HepG2 (cell line): Measurements from ENCODE around the gene EBP. TPM values are rescaled to one million over a fixed set of nuclear protein-coding genes. Genes with fewer than 3 reads are reported as not detected.

ENCODE experiments used
- AGO2 ChIP-seq: fragments of 200-400 bp; formaldehyde crosslinking; optimal IDR thresholded peaks from 2 replicates; pipeline ENCODE3; 2017; ENCODE audit warnings: mild to moderate bottlenecking, low read depth, low read length, moderate library complexity
- CREM ChIP-seq, 2 experiments: sonication (generic) in 1 of 2; formaldehyde crosslinking in 1 of 2; IDR thresholded peaks; 2 replicates each; pipeline versions ENCODE4 v1.4.0 to v1.6.1; 2016 to 2020; ENCODE audit warnings: antibody characterized with exemption in 1 of 2, mild to moderate bottlenecking in 1 of 2, missing genetic modification reagents in 1 of 2
- NFATC3 ChIP-seq: sonication (generic); formaldehyde crosslinking; IDR thresholded peaks from 2 replicates; pipeline ENCODE4 v1.5.1; 2020; ENCODE audit warnings: mild to moderate bottlenecking, missing genetic modification reagents
- NFYC ChIP-seq: IDR thresholded peaks from 2 replicates; pipeline ENCODE4 v1.6.1; 2016; ENCODE audit warnings: missing genetic modification reagents, missing compliant biosample characterization
- REL ChIP-seq: sonication (generic); formaldehyde crosslinking; conservative IDR thresholded peaks from 2 replicates; pipeline ENCODE4 v1.8.0; 2022; ENCODE audit warnings: mild to moderate bottlenecking, missing genetic modification reagents, moderate library complexity
- SPEN ChIP-seq: sonication (generic); formaldehyde crosslinking; IDR thresholded peaks from 2 replicates; pipeline ENCODE4 v1.5.1; 2020; ENCODE audit warnings: low read depth, mild to moderate bottlenecking, missing genetic modification reagents
- TBX2 ChIP-seq: sonication (generic); formaldehyde crosslinking; IDR thresholded peaks from 2 replicates; pipeline ENCODE4 v1.5.0; 2020; ENCODE audit warnings: missing genetic modification reagents, mild to moderate bottlenecking, borderline replicate concordance
- THAP11 ChIP-seq: IDR thresholded peaks from 2 replicates; pipeline ENCODE4 v1.6.1; 2016; ENCODE audit warnings: missing biosample characterization, missing genetic modification reagents
- ZBTB38 ChIP-seq: sonication (generic); formaldehyde crosslinking; IDR thresholded peaks from 2 replicates; pipeline ENCODE4 v1.5.1; 2020; ENCODE audit warnings: mild to moderate bottlenecking, missing genetic modification reagents
- ZFAT ChIP-seq: sonication (generic); formaldehyde crosslinking; conservative IDR thresholded peaks from 2 replicates; pipeline ENCODE4 v1.8.1; 2023; ENCODE audit warnings: missing genetic modification reagents, inconsistent platforms
- ZKSCAN1 ChIP-seq: fragments of 150-350 bp; IDR thresholded peaks from 2 replicates; pipeline ENCODE4 v1.6.1; 2014; ENCODE audit warnings: low read length
- ZKSCAN5 ChIP-seq: sonication (generic); formaldehyde crosslinking; IDR thresholded peaks from 2 replicates; pipeline ENCODE4 v1.5.1; 2020; ENCODE audit warnings: mild to moderate bottlenecking, missing genetic modification reagents
- ZNF670 ChIP-seq: sonication (generic); formaldehyde crosslinking; IDR thresholded peaks from 2 replicates; pipeline ENCODE4 v1.8.0; 2022; ENCODE audit warnings: mild to moderate bottlenecking, missing genetic modification reagents, borderline replicate concordance
- ZSCAN30 ChIP-seq: sonication (generic); formaldehyde crosslinking; IDR thresholded peaks from 2 replicates; pipeline ENCODE4 v1.5.0; 2020; ENCODE audit warnings: mild to moderate bottlenecking, missing genetic modification reagents
- polyA plus RNA-seq, 8 experiments: library from polyadenylated mRNA; depleted of rRNA in 3 of 8; stranded (reverse) in 7 of 8; unstranded in 1 of 8; fragments of >200 nt; fragmentation: Illumina TruSeq in 4 of 8; extraction: Trizol in 4 of 8; gene quantifications; 2 replicates each; pipeline versions ENCODE4 v1.2.1 to v1.2.3, GENCODE V29; 2011 to 2016; ENCODE audit warnings: low read depth in 4 of 8, missing spikeins in 1 of 8, mixed read lengths in 1 of 8; ENCODE audit not compliant: insufficient read depth in 1 of 8
- total RNA-seq, 5 experiments: library from RNA; depleted of rRNA; stranded (reverse); fragments of >200 nt; fragmentation: Illumina TruSeq; extraction: Trizol; gene quantifications; 2 replicates each; pipeline ENCODE4 v1.2.3, GENCODE V29; 2016; ENCODE audit warnings: low read depth in 1 of 5
- TF ChIP-seq, protein P1 (sequence below): IDR thresholded peaks from 2 replicates; pipeline ENCODE4 v1.6.1; 2016; ENCODE audit warnings: mild to moderate bottlenecking, missing biosample characterization, missing genetic modification reagents
- TF ChIP-seq, protein P2 (sequence below): sonication (generic); formaldehyde crosslinking; IDR thresholded peaks from 2 replicates; pipeline ENCODE4 v1.8.0; 2022; ENCODE audit warnings: mild to moderate bottlenecking, missing genetic modification reagents; ENCODE audit not compliant: insufficient replicate concordance
- TF ChIP-seq, protein P3 (sequence below): sonication (generic); formaldehyde crosslinking; IDR thresholded peaks from 2 replicates; pipeline ENCODE4 v1.4.0; 2020; ENCODE audit warnings: mild to moderate bottlenecking, missing genetic modification reagents
- TF ChIP-seq, protein P4 (sequence below): sonication (generic); formaldehyde crosslinking; conservative IDR thresholded peaks from 2 replicates; pipeline ENCODE4 v1.4.0; 2020; ENCODE audit warnings: missing genetic modification reagents
- TF ChIP-seq, protein P5 (sequence below): sonication (generic); formaldehyde crosslinking; IDR thresholded peaks from 2 replicates; pipeline ENCODE4 v1.5.1; 2020; ENCODE audit warnings: missing genetic modification reagents, mild to moderate bottlenecking, borderline replicate concordance
- TF ChIP-seq, protein P6 (sequence below): sonication (generic); formaldehyde crosslinking; IDR thresholded peaks from 2 replicates; pipeline ENCODE4 v1.4.0; 2020; ENCODE audit warnings: mild to moderate bottlenecking, missing genetic modification reagents
- TF ChIP-seq, protein P7 (sequence below): sonication (generic); formaldehyde crosslinking; IDR thresholded peaks from 2 replicates; pipeline ENCODE4 v1.5.0; 2020; ENCODE audit warnings: mild to moderate bottlenecking, missing genetic modification reagents

Gene EBP
- total and polyA plus RNA-seq, 2 of the 13 experiments (the other 11 are each of a cell fraction or from before 2014, with no cell fraction given): 106 to 260 TPM

DNA sequence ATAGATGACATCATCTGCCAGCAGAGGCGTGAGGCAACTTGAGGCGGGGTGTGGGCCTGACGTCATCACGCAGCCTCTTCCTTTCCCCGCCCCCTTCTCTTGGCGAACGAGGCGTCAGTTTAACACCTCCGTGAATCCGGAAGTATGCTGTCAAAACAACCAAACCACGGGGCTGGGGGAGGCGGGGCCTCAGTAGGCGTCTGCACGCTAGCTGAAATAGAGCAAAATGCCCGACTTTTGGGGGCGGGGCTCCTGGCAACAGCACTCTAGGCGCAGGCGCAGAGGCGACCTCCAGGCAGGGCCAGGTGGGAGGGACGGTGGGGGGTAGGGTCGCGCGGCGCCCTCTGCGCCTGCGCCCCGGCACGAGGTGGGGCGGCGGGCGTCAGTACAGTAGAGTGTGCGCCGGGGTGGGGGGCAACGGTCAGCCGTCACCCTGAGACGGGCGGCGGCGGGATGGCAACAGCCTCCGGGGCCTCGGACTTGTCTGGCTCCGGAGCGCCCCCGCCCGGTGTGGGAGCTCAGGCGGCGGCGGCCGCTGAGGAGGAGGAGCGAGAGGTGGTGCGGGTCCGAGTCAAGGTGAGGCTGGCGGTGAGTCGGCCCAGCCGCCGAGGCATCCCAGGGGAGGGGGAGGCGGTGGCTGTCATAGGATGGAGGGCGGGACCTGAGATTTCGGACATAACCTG is 17.9 kb downstream of the EBP start, which contains the start of gene TBC1D25 (continued):
- TF ChIP-seq TBX2 (CRISPR knock-in tag): peak; percentile 98
- TF ChIP-seq ZBTB38 (CRISPR knock-in tag): no peak
- 0 out of 2 replicates have a peak, but pooled peaks have one; percentile 31 for TF ChIP-seq SPEN (CRISPR knock-in tag)
- peak; percentile 82 for TF ChIP-seq CREM (IDR thresholded peaks at IDR 0.05)
- no peak for TF ChIP-seq CREM (CRISPR knock-in tag; IDR thresholded peaks at IDR 0.05)
- TF ChIP-seq ZNF670 (CRISPR knock-in tag): no peak
- TF ChIP-seq, protein P1, sequence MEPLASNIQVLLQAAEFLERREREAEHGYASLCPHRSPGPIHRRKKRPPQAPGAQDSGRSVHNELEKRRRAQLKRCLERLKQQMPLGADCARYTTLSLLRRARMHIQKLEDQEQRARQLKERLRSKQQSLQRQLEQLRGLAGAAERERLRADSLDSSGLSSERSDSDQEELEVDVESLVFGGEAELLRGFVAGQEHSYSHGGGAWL (CRISPR knock-in tag): no peak
- TF ChIP-seq, protein P2, sequence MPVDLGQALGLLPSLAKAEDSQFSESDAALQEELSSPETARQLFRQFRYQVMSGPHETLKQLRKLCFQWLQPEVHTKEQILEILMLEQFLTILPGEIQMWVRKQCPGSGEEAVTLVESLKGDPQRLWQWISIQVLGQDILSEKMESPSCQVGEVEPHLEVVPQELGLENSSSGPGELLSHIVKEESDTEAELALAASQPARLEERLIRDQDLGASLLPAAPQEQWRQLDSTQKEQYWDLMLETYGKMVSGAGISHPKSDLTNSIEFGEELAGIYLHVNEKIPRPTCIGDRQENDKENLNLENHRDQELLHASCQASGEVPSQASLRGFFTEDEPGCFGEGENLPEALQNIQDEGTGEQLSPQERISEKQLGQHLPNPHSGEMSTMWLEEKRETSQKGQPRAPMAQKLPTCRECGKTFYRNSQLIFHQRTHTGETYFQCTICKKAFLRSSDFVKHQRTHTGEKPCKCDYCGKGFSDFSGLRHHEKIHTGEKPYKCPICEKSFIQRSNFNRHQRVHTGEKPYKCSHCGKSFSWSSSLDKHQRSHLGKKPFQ (CRISPR knock-in tag): no peak
- no peak for TF ChIP-seq REL (CRISPR knock-in tag)
- TF ChIP-seq, protein P3, sequence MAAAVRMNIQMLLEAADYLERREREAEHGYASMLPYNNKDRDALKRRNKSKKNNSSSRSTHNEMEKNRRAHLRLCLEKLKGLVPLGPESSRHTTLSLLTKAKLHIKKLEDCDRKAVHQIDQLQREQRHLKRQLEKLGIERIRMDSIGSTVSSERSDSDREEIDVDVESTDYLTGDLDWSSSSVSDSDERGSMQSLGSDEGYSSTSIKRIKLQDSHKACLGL (CRISPR knock-in tag): no peak
- TF ChIP-seq, protein P4, sequence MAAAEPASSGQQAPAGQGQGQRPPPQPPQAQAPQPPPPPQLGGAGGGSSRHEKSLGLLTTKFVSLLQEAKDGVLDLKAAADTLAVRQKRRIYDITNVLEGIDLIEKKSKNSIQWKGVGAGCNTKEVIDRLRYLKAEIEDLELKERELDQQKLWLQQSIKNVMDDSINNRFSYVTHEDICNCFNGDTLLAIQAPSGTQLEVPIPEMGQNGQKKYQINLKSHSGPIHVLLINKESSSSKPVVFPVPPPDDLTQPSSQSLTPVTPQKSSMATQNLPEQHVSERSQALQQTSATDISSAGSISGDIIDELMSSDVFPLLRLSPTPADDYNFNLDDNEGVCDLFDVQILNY (CRISPR knock-in tag): no peak
- no peak for TF ChIP-seq ZFAT (CRISPR knock-in tag)
- no peak for TF ChIP-seq NFYC (CRISPR knock-in tag)
- no peak for TF ChIP-seq ZSCAN30
- TF ChIP-seq NFATC3: no peak
- no peak for TF ChIP-seq ZKSCAN5 (CRISPR knock-in tag)
- TF ChIP-seq, protein P5, sequence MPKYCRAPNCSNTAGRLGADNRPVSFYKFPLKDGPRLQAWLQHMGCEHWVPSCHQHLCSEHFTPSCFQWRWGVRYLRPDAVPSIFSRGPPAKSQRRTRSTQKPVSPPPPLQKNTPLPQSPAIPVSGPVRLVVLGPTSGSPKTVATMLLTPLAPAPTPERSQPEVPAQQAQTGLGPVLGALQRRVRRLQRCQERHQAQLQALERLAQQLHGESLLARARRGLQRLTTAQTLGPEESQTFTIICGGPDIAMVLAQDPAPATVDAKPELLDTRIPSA (CRISPR knock-in tag): peak; percentile 27; the same call in 1 of the 2 replicates
- TF ChIP-seq, protein P6, sequence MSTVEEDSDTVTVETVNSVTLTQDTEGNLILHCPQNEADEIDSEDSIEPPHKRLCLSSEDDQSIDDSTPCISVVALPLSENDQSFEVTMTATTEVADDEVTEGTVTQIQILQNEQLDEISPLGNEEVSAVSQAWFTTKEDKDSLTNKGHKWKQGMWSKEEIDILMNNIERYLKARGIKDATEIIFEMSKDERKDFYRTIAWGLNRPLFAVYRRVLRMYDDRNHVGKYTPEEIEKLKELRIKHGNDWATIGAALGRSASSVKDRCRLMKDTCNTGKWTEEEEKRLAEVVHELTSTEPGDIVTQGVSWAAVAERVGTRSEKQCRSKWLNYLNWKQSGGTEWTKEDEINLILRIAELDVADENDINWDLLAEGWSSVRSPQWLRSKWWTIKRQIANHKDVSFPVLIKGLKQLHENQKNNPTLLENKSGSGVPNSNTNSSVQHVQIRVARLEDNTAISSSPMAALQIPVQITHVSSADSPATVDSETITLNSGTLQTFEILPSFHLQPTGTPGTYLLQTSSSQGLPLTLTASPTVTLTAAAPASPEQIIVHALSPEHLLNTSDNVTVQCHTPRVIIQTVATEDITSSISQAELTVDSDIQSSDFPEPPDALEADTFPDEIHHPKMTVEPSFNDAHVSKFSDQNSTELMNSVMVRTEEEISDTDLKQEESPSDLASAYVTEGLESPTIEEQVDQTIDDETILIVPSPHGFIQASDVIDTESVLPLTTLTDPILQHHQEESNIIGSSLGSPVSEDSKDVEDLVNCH: no peak
- TF ChIP-seq, protein P7, sequence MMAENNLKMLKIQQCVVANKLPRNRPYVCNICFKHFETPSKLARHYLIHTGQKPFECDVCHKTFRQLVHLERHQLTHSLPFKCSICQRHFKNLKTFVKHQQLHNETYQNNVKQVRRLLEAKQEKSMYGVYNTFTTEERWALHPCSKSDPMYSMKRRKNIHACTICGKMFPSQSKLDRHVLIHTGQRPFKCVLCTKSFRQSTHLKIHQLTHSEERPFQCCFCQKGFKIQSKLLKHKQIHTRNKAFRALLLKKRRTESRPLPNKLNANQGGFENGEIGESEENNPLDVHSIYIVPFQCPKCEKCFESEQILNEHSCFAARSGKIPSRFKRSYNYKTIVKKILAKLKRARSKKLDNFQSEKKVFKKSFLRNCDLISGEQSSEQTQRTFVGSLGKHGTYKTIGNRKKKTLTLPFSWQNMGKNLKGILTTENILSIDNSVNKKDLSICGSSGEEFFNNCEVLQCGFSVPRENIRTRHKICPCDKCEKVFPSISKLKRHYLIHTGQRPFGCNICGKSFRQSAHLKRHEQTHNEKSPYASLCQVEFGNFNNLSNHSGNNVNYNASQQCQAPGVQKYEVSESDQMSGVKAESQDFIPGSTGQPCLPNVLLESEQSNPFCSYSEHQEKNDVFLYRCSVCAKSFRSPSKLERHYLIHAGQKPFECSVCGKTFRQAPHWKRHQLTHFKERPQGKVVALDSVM (CRISPR knock-in tag): no peak
- peak; percentile 25; the same call in 1 of the 2 replicates for TF ChIP-seq THAP11 (CRISPR knock-in tag)
- no peak for TF ChIP-seq ZKSCAN1
- TF ChIP-seq AGO2: peak; percentile 31
